ENCODE data around the gene PTPRE. TPM values are rescaled to one million over a fixed set of nuclear protein-coding genes. Genes with fewer than 3 reads are reported as not detected.

PTPRE gene
- total RNA-seq, 1 experiment from 2014 or later, result 20.4 TPM

- DNase-seq, result no peak
- no peaks in the 10 kb centered on the region for H4K20me1 ChIP-seq (ENCODE audit: insufficient read depth, low read depth, low read length)
- no peak overlapping the region for H3K27ac ChIP-seq (ENCODE audit: low read length)
- H3K9me3 ChIP-seq (ENCODE audit: low read length), result no peaks in the 10 kb centered on the region
- H3K4me2 ChIP-seq (ENCODE audit: low read depth, low read length, poor library complexity, severe bottlenecking), result no peak overlapping the region
- H3K27me3 ChIP-seq (ENCODE audit: low read length), result no peaks in the 10 kb centered on the region
- no peak overlapping the region for H2AFZ ChIP-seq (ENCODE audit: low read length)
- H3K9ac ChIP-seq (ENCODE audit: low read length), result no peak overlapping the region
- H3K9me2 ChIP-seq (replicated peaks; ENCODE audit: insufficient read depth, low read length), result no peaks in the 10 kb centered on the region
- no peaks in the 10 kb centered on the region for H3K36me3 ChIP-seq (ENCODE audit: insufficient read depth, low read length)
- no peaks in the 10 kb centered on the region for H3K4me1 ChIP-seq (ENCODE audit: low read length)
- H3K79me2 ChIP-seq (ENCODE audit: low read length), result no peaks in the 10 kb centered on the region
- no peak overlapping the region for H3K4me3 ChIP-seq (ENCODE audit: low read length)
Measured at GRCh38 chr10:127872011-127872761, 34.7 kb upstream of the PTPRE start.

DNA sequence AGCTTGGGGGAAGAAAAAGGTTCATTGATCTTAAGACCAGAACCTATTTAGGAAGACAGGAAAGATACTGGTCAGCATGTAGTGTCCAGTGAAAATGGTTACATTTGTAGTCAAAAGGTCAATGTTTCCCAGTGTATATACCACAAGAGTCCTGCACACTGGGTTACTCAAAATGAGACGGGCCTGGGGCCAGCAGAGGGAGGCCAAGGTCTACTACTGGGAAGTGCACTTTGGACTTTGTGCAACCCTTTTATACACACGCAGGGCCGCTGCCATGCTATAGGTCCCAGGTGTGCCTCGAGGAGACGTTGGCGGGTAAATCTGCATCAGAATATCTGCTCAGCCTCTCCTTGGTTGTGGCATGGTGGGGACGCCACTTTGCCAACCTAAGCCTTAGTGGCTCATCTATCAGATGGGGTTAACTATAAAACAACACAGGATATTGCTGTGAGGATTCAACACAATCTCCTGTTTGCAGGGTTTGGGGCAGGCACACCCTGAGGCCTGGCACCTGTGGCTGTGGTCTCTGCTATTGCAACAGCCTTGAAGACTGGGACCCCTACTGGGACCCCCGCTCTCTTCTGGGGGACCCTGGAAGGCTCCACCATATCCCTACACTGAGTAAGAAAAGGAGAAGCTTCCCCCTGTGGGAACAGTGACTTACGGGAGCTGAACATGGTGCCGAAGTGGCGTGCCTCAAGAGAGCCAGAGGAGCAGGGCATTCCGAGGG lies 33.9 kb upstream of the PTPRE start:
- no peak overlapping the region for H3K9ac ChIP-seq (ENCODE audit: low read length)
- no peak overlapping the region for H3K4me3 ChIP-seq (ENCODE audit: low read length)
- no peaks in the 10 kb centered on the region for H3K4me1 ChIP-seq (ENCODE audit: low read length)
- no peaks in the 10 kb centered on the region for H4K20me1 ChIP-seq (ENCODE audit: insufficient read depth, low read depth, low read length)
- no peak overlapping the region for H2AFZ ChIP-seq (ENCODE audit: low read length)
- no peaks in the 10 kb centered on the region for H3K79me2 ChIP-seq (ENCODE audit: low read length)
- H3K9me2 ChIP-seq (replicated peaks; ENCODE audit: insufficient read depth, low read length), result no peaks in the 10 kb centered on the region
- H3K27me3 ChIP-seq (ENCODE audit: low read length), result no peaks in the 10 kb centered on the region
- no peak overlapping the region for H3K4me2 ChIP-seq (ENCODE audit: low read depth, low read length, poor library complexity, severe bottlenecking)
- H3K27ac ChIP-seq (ENCODE audit: low read length), result no peak overlapping the region
- H3K36me3 ChIP-seq (ENCODE audit: insufficient read depth, low read length), result no peaks in the 10 kb centered on the region
- H3K9me3 ChIP-seq (ENCODE audit: low read length), result no peaks in the 10 kb centered on the region
- DNase-seq, result peak; percentile 58

- no peaks in the 10 kb centered on the region for H3K79me2 ChIP-seq (ENCODE audit: low read length)
- H3K27me3 ChIP-seq (ENCODE audit: low read length), result no peaks in the 10 kb centered on the region
- no peaks in the 10 kb centered on the region for H4K20me1 ChIP-seq (ENCODE audit: insufficient read depth, low read depth, low read length)
- no peak overlapping the region for H3K27ac ChIP-seq (ENCODE audit: low read length)
- no peak overlapping the region for H2AFZ ChIP-seq (ENCODE audit: low read length)
- H3K4me2 ChIP-seq (ENCODE audit: low read depth, low read length, poor library complexity, severe bottlenecking), result no peak overlapping the region
- H3K4me1 ChIP-seq (ENCODE audit: low read length), result no peaks in the 10 kb centered on the region
- no peak overlapping the region for H3K4me3 ChIP-seq (ENCODE audit: low read length)
- H3K36me3 ChIP-seq (ENCODE audit: insufficient read depth, low read length), result no peaks in the 10 kb centered on the region
- H3K9ac ChIP-seq (ENCODE audit: low read length), result no peak overlapping the region
- H3K9me2 ChIP-seq (replicated peaks; ENCODE audit: insufficient read depth, low read length), result no peaks in the 10 kb centered on the region
- no peak for DNase-seq
- no peaks in the 10 kb centered on the region for H3K9me3 ChIP-seq (ENCODE audit: low read length)
Measured at GRCh38 chr10:127873901-127874470, 32.9 kb upstream of the PTPRE start.

- H3K4me3 ChIP-seq (ENCODE audit: low read length), result no peak overlapping the region
- no peak overlapping the region for H3K9ac ChIP-seq (ENCODE audit: low read length)
- H3K27me3 ChIP-seq (ENCODE audit: low read length), result no peaks in the 10 kb centered on the region
- no peaks in the 10 kb centered on the region for H3K4me1 ChIP-seq (ENCODE audit: low read length)
- no peaks in the 10 kb centered on the region for H3K36me3 ChIP-seq (ENCODE audit: insufficient read depth, low read length)
- no peak for DNase-seq
- H3K9me3 ChIP-seq (ENCODE audit: low read length), result no peaks in the 10 kb centered on the region
- no peak overlapping the region for H3K4me2 ChIP-seq (ENCODE audit: low read depth, low read length, poor library complexity, severe bottlenecking)
- no peak overlapping the region for H3K27ac ChIP-seq (ENCODE audit: low read length)
- H3K9me2 ChIP-seq (replicated peaks; ENCODE audit: insufficient read depth, low read length), result no peaks in the 10 kb centered on the region
- H3K79me2 ChIP-seq (ENCODE audit: low read length), result no peaks in the 10 kb centered on the region
- H4K20me1 ChIP-seq (ENCODE audit: insufficient read depth, low read depth, low read length), result no peaks in the 10 kb centered on the region
- no peak overlapping the region for H2AFZ ChIP-seq (ENCODE audit: low read length)
Measured at GRCh38 chr10:127874671-127875448, 32.0 kb upstream of the PTPRE start.

DNA sequence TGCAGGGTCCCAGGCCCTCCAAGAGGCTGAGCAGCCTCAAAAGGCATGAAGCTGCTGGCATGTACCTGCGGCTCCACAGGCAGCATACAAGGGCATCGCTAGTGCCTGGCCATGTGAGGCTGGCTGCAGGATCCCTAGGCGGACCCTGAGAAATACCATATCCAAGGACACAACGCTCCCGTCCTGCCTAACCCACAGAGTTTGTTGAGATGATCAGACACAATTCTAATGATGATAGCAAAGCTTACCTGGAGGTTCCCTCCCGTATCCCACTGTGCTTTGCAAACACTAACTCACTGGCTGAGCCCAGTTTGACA lies 31.5 kb upstream of the PTPRE start:
- no peaks in the 10 kb centered on the region for H3K79me2 ChIP-seq (ENCODE audit: low read length)
- H3K27me3 ChIP-seq (ENCODE audit: low read length), result no peaks in the 10 kb centered on the region
- no peaks in the 10 kb centered on the region for H3K36me3 ChIP-seq (ENCODE audit: insufficient read depth, low read length)
- no peaks in the 10 kb centered on the region for H3K9me2 ChIP-seq (replicated peaks; ENCODE audit: insufficient read depth, low read length)
- no peak overlapping the region for H2AFZ ChIP-seq (ENCODE audit: low read length)
- no peak overlapping the region for H3K4me2 ChIP-seq (ENCODE audit: low read depth, low read length, poor library complexity, severe bottlenecking)
- no peaks in the 10 kb centered on the region for H3K4me1 ChIP-seq (ENCODE audit: low read length)
- no peaks in the 10 kb centered on the region for H3K9me3 ChIP-seq (ENCODE audit: low read length)
- no peak overlapping the region for H3K4me3 ChIP-seq (ENCODE audit: low read length)
- no peak for DNase-seq
- H3K9ac ChIP-seq (ENCODE audit: low read length), result no peak overlapping the region
- no peaks in the 10 kb centered on the region for H4K20me1 ChIP-seq (ENCODE audit: insufficient read depth, low read depth, low read length)
- no peak overlapping the region for H3K27ac ChIP-seq (ENCODE audit: low read length)

DNA sequence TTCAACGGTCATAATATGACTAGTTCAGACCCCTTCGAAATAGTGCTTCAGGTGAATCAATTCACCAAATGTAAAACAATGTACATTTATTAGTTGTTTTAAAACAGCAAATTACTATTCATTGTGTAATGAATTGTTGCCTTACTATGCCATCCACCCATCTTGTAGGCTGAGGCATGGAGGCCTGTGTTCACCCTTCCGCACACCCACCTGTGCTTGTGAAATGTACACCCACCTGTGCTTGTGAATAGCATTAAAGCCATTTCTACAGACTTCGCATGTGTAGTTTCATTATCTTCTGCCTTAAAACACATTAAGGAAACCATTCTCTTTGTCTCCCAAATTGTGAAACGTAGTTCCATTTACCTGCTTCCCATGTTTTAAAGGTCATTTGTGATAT lies 31.0 kb upstream of the PTPRE start:
- Histone ChIP-seq H3K36me3 (ENCODE audit: insufficient read depth, low read length) (no peaks in the 10 kb centered on the region), H3K4me2 (ENCODE audit: low read depth, low read length, poor library complexity, severe bottlenecking) (no peak overlapping the region), H4K20me1 (ENCODE audit: insufficient read depth, low read depth, low read length) (no peaks in the 10 kb centered on the region), H3K9me2 (replicated peaks; ENCODE audit: insufficient read depth, low read length) (no peaks in the 10 kb centered on the region), H3K27me3 (ENCODE audit: low read length) (no peaks in the 10 kb centered on the region), H3K27ac (ENCODE audit: low read length) (no peak overlapping the region), H3K9me3 (ENCODE audit: low read length) (no peaks in the 10 kb centered on the region), H3K79me2 (ENCODE audit: low read length) (no peaks in the 10 kb centered on the region), H2AFZ (ENCODE audit: low read length) (no peak overlapping the region), H3K4me1 (ENCODE audit: low read length) (no peaks in the 10 kb centered on the region), H3K9ac (ENCODE audit: low read length) (no peak overlapping the region), H3K4me3 (ENCODE audit: low read length) (no peak overlapping the region)
- DNase-seq, result no peak

GRCh38 chr10:127877116-127877515 lies 29.8 kb upstream of the PTPRE start:
- H3K4me1 ChIP-seq (ENCODE audit: low read length), result no peaks in the 10 kb centered on the region
- H3K9ac ChIP-seq (ENCODE audit: low read length), result no peak overlapping the region
- no peak for DNase-seq
- no peaks in the 10 kb centered on the region for H3K9me2 ChIP-seq (replicated peaks; ENCODE audit: insufficient read depth, low read length)
- H3K27ac ChIP-seq (ENCODE audit: low read length), result no peak overlapping the region
- H3K79me2 ChIP-seq (ENCODE audit: low read length), result no peaks in the 10 kb centered on the region
- no peak overlapping the region for H3K4me3 ChIP-seq (ENCODE audit: low read length)
- no peak overlapping the region for H3K4me2 ChIP-seq (ENCODE audit: low read depth, low read length, poor library complexity, severe bottlenecking)
- H3K9me3 ChIP-seq (ENCODE audit: low read length), result no peaks in the 10 kb centered on the region
- H4K20me1 ChIP-seq (ENCODE audit: insufficient read depth, low read depth, low read length), result no peaks in the 10 kb centered on the region
- no peaks in the 10 kb centered on the region for H3K36me3 ChIP-seq (ENCODE audit: insufficient read depth, low read length)
- no peaks in the 10 kb centered on the region for H3K27me3 ChIP-seq (ENCODE audit: low read length)
- no peak overlapping the region for H2AFZ ChIP-seq (ENCODE audit: low read length)

DNA sequence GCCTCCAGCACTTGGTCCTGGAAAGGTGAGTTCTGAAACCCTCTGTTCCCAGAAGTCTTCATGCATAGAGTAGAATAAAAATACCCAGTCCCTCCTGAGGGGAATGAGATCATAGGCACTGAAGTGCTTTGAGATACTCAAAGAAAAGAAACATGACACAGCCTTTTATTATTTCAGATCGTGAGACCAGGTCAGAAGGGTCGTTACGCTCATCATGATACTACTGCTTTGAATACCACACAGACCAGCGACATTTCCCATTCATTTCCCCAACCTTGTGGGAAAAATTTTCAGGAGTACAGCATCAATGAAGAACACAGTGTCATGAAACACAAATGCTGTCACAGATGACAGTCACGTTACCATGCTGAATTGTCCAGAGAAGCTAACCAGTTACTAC lies 29.2 kb upstream of the PTPRE start:
- Histone ChIP-seq H2AFZ (ENCODE audit: low read length) (no peak overlapping the region), H3K9me2 (replicated peaks; ENCODE audit: insufficient read depth, low read length) (no peaks in the 10 kb centered on the region), H3K4me3 (ENCODE audit: low read length) (no peak overlapping the region), H4K20me1 (ENCODE audit: insufficient read depth, low read depth, low read length) (no peaks in the 10 kb centered on the region), H3K36me3 (ENCODE audit: insufficient read depth, low read length) (no peaks in the 10 kb centered on the region), H3K4me1 (ENCODE audit: low read length) (no peaks in the 10 kb centered on the region), H3K9me3 (ENCODE audit: low read length) (no peaks in the 10 kb centered on the region), H3K27ac (ENCODE audit: low read length) (no peak overlapping the region), H3K79me2 (ENCODE audit: low read length) (no peaks in the 10 kb centered on the region), H3K9ac (ENCODE audit: low read length) (no peak overlapping the region), H3K4me2 (ENCODE audit: low read depth, low read length, poor library complexity, severe bottlenecking) (no peak overlapping the region), H3K27me3 (ENCODE audit: low read length) (no peaks in the 10 kb centered on the region)
- DNase-seq, result no peak
